OCI-LY1 (cell line): ENCODE results near the gene GPATCH4.

Experiments
- H2AFZ ChIP-seq: fragments of 200-600 bp; sonication (generic), shearing (Covaris generic); 2 replicates; pipeline ENCODE4 v1.6.0; 2014; ENCODE audit warnings: antibody characterized with exemption, mild to moderate bottlenecking, low read length
- H3F3A ChIP-seq: fragments of 200-600 bp; sonication (generic), shearing (Covaris generic); 2 replicates; pipeline ENCODE4 v1.6.0; 2014; ENCODE audit warnings: mild to moderate bottlenecking, antibody characterized with exemption, low read length, moderate library complexity; ENCODE audit not compliant: insufficient read depth
- H3K27ac ChIP-seq: fragments of 200-600 bp; sonication (generic); 2 replicates; pipeline ENCODE4 v1.5.1; 2014; ENCODE audit warnings: low read length, mixed run types, mild to moderate bottlenecking, low read depth; ENCODE audit not compliant: poor library complexity, severe bottlenecking
- H3K27me3 ChIP-seq: fragments of 200-600 bp; sonication (generic); 2 replicates; pipeline ENCODE4 v1.6.0; 2014; ENCODE audit warnings: antibody characterized with exemption, mild to moderate bottlenecking, low read length, moderate library complexity; ENCODE audit not compliant: insufficient read depth
- H3K36me3 ChIP-seq: fragments of 200-600 bp; sonication (generic); 2 replicates; pipeline ENCODE4 v1.6.1; 2014; ENCODE audit warnings: mild to moderate bottlenecking, antibody characterized with exemption, low read length, moderate library complexity, mixed read lengths; ENCODE audit not compliant: insufficient read depth
- H3K4me1 ChIP-seq: fragments of 200-600 bp; sonication (generic); 2 replicates; pipeline ENCODE4 v1.5.1; 2014; ENCODE audit warnings: mild to moderate bottlenecking, low read length, moderate library complexity; ENCODE audit not compliant: insufficient read depth, severe bottlenecking
- H3K4me2 ChIP-seq: fragments of 200-600 bp; sonication (generic), shearing (Covaris generic); 2 replicates; pipeline ENCODE4 v1.6.1; 2014; ENCODE audit warnings: low read length
- H3K4me3 ChIP-seq: fragments of 200-600 bp; sonication (generic); 2 replicates; pipeline ENCODE4 v1.5.1; 2014; ENCODE audit warnings: low read length, low read depth, mild to moderate bottlenecking, mixed read lengths; ENCODE audit not compliant: poor library complexity, severe bottlenecking
- H3K79me2 ChIP-seq: fragments of 200-600 bp; shearing (Covaris generic); 2 replicates; pipeline ENCODE4 v1.6.1; 2016; ENCODE audit warnings: mixed run types, low read length, mixed read lengths; ENCODE audit not compliant: insufficient read depth
- H3K9ac ChIP-seq: fragments of 200-600 bp; sonication (generic), shearing (Covaris generic); 2 replicates; pipeline ENCODE4 v1.6.1; 2014; ENCODE audit warnings: mild to moderate bottlenecking, low read length, mixed read lengths
- H3K9me2 ChIP-seq: fragments of 200-600 bp; sonication (generic), shearing (Covaris generic); 2 replicates; pipeline ENCODE4 v1.6.1; 2014; ENCODE audit warnings: low read depth, mild to moderate bottlenecking, low read length, mixed read lengths
- H3K9me3 ChIP-seq: fragments of 200-600 bp; shearing (Covaris generic); 2 replicates; pipeline ENCODE4 v1.6.1; 2014; ENCODE audit warnings: low read length, mixed read lengths
- H4K20me1 ChIP-seq: fragments of 200-600 bp; sonication (generic), shearing (Covaris generic); 2 replicates; pipeline ENCODE4 v1.6.0; 2016; ENCODE audit warnings: mild to moderate bottlenecking, low read length; ENCODE audit not compliant: insufficient read depth
- EZH2 ChIP-seq: fragments of 200-600 bp; sonication (generic), shearing (Covaris generic); IDR thresholded peaks from 2 replicates; pipeline ENCODE4 v1.8.0; 2017; ENCODE audit warnings: borderline replicate concordance, mixed run types, mild to moderate bottlenecking, antibody characterized with exemption, low read length, moderate library complexity, mixed read lengths
- TF ChIP-seq, protein P1 (sequence below): fragments of 200-600 bp; sonication (generic), shearing (Covaris generic); IDR thresholded peaks from 2 replicates; pipeline ENCODE4 v1.5.1; 2017; ENCODE audit warnings: mild to moderate bottlenecking, antibody characterized with exemption, low read length, moderate library complexity, mixed read lengths

Gene GPATCH4

DNA sequence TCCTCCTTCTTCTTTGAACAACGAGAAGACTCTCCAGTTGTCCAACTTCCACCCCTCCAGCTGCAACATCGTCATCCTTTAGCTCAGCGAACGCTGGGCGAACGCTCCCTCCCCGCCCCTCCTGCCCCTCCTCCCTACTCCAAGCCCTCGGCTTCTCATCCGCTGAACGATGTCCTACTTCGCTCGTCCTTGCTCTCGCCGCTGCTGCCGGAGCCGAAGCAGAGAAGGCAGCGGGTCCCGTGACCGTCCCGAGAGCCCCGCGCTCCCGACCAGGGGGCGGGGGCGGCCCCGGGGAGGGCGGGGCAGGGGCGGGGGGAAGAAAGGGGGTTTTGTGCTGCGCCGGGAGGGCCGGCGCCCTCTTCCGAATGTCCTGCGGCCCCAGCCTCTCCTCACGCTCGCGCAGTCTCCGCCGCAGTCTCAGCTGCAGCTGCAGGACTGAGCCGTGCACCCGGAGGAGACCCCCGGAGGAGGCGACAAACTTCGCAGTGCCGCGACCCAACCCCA, 40.5 kb upstream of the GPATCH4 start, which contains the start of gene BCAN:
Gene BCAN, plus strand, starts transcription at position 357 of the 504 bp plus-strand sequence. CDS start 3,938 bp downstream, outside the sequence.
- H4K20me1 ChIP-seq, result no peaks in the 10 kb centered on the region
- no peak within 1 kb of the TSS for H2AFZ ChIP-seq
- no peak within 1 kb of the TSS for H3K27ac ChIP-seq
- no peaks in the 10 kb centered on the region for H3K79me2 ChIP-seq
- no peaks in the 10 kb centered on the region for H3K4me1 ChIP-seq
- no peak within 1 kb of the TSS for H3K9ac ChIP-seq
- H3K27me3 ChIP-seq, result peaks cover 7% of the 10 kb centered on the region; the same call in 1 of the 2 replicates
- no peaks in the 10 kb centered on the region for H3K36me3 ChIP-seq
- H3K9me2 ChIP-seq, result no peaks in the 10 kb centered on the region
- H3K4me3 ChIP-seq, result no peak within 1 kb of the TSS
- no peaks in the 10 kb centered on the region for H3F3A ChIP-seq
- no peak within 1 kb of the TSS for H3K4me2 ChIP-seq
- no peak for TF ChIP-seq EZH2
- TF ChIP-seq, protein P1, sequence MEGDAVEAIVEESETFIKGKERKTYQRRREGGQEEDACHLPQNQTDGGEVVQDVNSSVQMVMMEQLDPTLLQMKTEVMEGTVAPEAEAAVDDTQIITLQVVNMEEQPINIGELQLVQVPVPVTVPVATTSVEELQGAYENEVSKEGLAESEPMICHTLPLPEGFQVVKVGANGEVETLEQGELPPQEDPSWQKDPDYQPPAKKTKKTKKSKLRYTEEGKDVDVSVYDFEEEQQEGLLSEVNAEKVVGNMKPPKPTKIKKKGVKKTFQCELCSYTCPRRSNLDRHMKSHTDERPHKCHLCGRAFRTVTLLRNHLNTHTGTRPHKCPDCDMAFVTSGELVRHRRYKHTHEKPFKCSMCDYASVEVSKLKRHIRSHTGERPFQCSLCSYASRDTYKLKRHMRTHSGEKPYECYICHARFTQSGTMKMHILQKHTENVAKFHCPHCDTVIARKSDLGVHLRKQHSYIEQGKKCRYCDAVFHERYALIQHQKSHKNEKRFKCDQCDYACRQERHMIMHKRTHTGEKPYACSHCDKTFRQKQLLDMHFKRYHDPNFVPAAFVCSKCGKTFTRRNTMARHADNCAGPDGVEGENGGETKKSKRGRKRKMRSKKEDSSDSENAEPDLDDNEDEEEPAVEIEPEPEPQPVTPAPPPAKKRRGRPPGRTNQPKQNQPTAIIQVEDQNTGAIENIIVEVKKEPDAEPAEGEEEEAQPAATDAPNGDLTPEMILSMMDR, result no peak
- no peaks in the 10 kb centered on the region for H3K9me3 ChIP-seq

DNA sequence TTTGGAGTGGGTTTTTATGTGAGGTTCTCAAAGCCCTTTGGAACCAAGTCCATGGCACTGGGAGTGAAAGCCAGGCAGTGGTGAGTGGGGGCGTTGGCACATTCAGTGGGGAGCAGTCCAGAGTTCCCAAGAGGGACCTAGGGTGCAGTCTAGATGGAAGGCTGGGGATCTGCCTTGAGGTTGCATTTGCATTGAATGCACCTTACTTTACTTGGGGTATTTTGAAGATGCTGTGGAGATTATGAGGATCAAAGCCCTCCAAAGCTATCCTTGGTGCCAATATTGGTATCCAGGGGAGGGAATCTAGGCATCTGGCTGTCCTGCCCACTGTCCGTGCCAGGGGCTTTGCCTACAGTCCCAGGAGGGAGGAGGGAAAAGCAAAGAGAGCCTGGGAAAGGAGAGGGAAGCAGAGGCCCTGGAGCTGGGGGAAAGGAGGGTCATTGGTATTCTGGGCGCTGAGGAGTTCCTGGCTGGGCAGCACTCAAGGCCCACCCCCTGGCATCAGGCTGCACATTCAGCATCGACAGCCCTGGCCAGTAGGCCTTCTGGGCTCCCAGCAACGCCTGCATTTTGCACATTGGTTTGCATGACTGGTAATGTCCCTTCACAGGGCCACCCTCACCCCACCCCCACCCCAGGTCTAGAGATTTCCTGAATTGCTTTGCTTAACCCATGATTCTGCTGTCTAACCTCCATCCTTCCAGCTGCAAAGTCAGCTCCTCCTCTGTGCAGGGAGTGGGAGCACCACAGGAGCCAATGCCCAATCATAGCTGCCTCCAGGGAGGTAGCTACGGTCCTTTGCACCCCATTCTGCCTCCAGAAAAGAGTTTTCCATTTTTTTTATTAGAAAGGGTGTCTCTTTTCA, 39.8 kb upstream of the GPATCH4 start:
- H3K36me3 ChIP-seq, result no peaks in the 10 kb centered on the region
- no peak overlapping the region for H2AFZ ChIP-seq
- peaks cover 7% of the 10 kb centered on the region; the same call in 1 of the 2 replicates for H3K27me3 ChIP-seq
- H3K9me3 ChIP-seq, result no peaks in the 10 kb centered on the region
- no peak for TF ChIP-seq EZH2
- TF ChIP-seq, protein P1, result no peak
- H3K27ac ChIP-seq, result no peak overlapping the region
- no peak overlapping the region for H3K9ac ChIP-seq
- no peaks in the 10 kb centered on the region for H3K9me2 ChIP-seq
- no peaks in the 10 kb centered on the region for H4K20me1 ChIP-seq
- H3F3A ChIP-seq, result no peaks in the 10 kb centered on the region
- H3K79me2 ChIP-seq, result no peaks in the 10 kb centered on the region
- no peak overlapping the region for H3K4me3 ChIP-seq
- H3K4me1 ChIP-seq, result no peaks in the 10 kb centered on the region
- H3K4me2 ChIP-seq, result no peak overlapping the region

DNA sequence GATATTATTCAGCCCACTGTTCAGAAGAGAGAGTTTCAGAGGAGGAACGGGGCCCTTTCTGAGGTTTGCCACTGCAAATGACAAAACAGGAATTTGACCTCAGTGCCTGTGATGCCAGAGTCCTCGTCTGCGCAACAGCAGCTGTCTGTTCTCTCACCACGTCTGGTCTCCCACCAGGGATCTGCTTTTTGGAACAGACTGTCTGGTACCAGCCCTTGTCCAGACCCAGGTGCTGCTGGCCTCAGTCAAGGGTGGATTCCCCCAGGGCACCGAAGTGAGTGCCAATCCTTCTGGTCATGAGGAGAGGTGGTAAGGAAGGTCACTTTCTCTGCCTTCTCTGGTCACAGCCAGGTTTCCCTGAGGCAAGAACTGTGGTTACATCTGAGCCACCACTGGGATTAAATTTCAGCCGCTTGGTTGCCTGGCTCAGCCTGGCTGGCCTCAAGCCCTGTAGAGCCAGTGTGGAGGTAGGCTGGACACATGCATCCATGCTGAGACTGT, 38.4 kb upstream of the GPATCH4 start:
- no peaks in the 10 kb centered on the region for H3K9me3 ChIP-seq
- H3K4me3 ChIP-seq, result no peak overlapping the region
- H3K27me3 ChIP-seq, result peaks cover 10% of the 10 kb centered on the region; the same call in 1 of the 2 replicates
- H4K20me1 ChIP-seq, result no peaks in the 10 kb centered on the region
- no peak overlapping the region for H3K9ac ChIP-seq
- no peaks in the 10 kb centered on the region for H3F3A ChIP-seq
- H3K79me2 ChIP-seq, result no peaks in the 10 kb centered on the region
- H3K9me2 ChIP-seq, result no peaks in the 10 kb centered on the region
- H3K27ac ChIP-seq, result no peak overlapping the region
- no peak for TF ChIP-seq EZH2
- TF ChIP-seq, protein P1, result no peak
- no peaks in the 10 kb centered on the region for H3K36me3 ChIP-seq
- no peak overlapping the region for H2AFZ ChIP-seq
- H3K4me1 ChIP-seq, result no peaks in the 10 kb centered on the region
- no peak overlapping the region for H3K4me2 ChIP-seq
